GM18508 (cell line): Measurements from ENCODE around the gene EIF4E2.

ENCODE experiments used
- ATAC-seq: cut with Tn5 transposase; IDR thresholded peaks from one replicate; pipeline ENCODE4 v1.9.1; 2021; ENCODE audit warnings: moderate number of reproducible peaks; ENCODE audit not compliant: insufficient read depth, unreplicated experiment

The EIF4E2 gene

GRCh38 chr2:232550354-232551249, at the start of gene EIF4E2, which contains the start of gene TIGD1:
Gene EIF4E2 (plus strand): TSS chr2:232550689. CDS start chr2:232550725, 36 bp downstream.
Gene TIGD1 (minus strand): TSS chr2:232550557. CDS start chr2:232549882, 675 bp downstream.
- peak; percentile 74 for ATAC-seq

- ATAC-seq, result no peak
Observed at GRCh38 chr2:232501331-232501771, 49.1 kb upstream of the EIF4E2 start.

- no peak for ATAC-seq
Observed at GRCh38 chr2:232501794-232502390, 48.6 kb upstream of the EIF4E2 start.

- ATAC-seq, result no peak
Observed at GRCh38 chr2:232502511-232502910, 48.0 kb upstream of the EIF4E2 start.

- no peak for ATAC-seq
Observed at GRCh38 chr2:232502911-232503808, 47.3 kb upstream of the EIF4E2 start.

- ATAC-seq, result no peak
Observed at GRCh38 chr2:232503809-232504323, 46.6 kb upstream of the EIF4E2 start.

GRCh38 chr2:232504438-232504837, 46.1 kb upstream of the EIF4E2 start:
- ATAC-seq, result no peak

- ATAC-seq, result no peak
Observed at GRCh38 chr2:232505856-232506255, 44.6 kb upstream of the EIF4E2 start.

- ATAC-seq, result no peak
Observed at GRCh38 chr2:232506709-232507108, 43.8 kb upstream of the EIF4E2 start.

- no peak for ATAC-seq
Observed at GRCh38 chr2:232508251-232508650, 42.2 kb upstream of the EIF4E2 start.

GRCh38 chr2:232511336-232511890, 39.1 kb upstream of the EIF4E2 start:
- no peak for ATAC-seq

- no peak for ATAC-seq
Observed at GRCh38 chr2:232512602-232513001, 37.9 kb upstream of the EIF4E2 start.

- no peak for ATAC-seq
Observed at GRCh38 chr2:232513353-232513752, 37.1 kb upstream of the EIF4E2 start.

GRCh38 chr2:232515639-232516038, 34.9 kb upstream of the EIF4E2 start:
- no peak for ATAC-seq

GRCh38 chr2:232516551-232516950, 33.9 kb upstream of the EIF4E2 start:
- ATAC-seq, result no peak

GRCh38 chr2:232518844-232519243, 31.6 kb upstream of the EIF4E2 start:
- no peak for ATAC-seq

GRCh38 chr2:232519581-232520438, 30.7 kb upstream of the EIF4E2 start, which contains the start of gene PRSS56:
Gene PRSS56 (plus strand): TSS chr2:232520388. CDS start chr2:232520599, 211 bp downstream.
- no peak for ATAC-seq

- ATAC-seq, result no peak
Observed at GRCh38 chr2:232520489-232520888, 30.0 kb upstream of the EIF4E2 start.

- no peak for ATAC-seq
Observed at GRCh38 chr2:232521098-232521497, 29.4 kb upstream of the EIF4E2 start.
